ENCODE data around the gene IDH3G.

DNA sequence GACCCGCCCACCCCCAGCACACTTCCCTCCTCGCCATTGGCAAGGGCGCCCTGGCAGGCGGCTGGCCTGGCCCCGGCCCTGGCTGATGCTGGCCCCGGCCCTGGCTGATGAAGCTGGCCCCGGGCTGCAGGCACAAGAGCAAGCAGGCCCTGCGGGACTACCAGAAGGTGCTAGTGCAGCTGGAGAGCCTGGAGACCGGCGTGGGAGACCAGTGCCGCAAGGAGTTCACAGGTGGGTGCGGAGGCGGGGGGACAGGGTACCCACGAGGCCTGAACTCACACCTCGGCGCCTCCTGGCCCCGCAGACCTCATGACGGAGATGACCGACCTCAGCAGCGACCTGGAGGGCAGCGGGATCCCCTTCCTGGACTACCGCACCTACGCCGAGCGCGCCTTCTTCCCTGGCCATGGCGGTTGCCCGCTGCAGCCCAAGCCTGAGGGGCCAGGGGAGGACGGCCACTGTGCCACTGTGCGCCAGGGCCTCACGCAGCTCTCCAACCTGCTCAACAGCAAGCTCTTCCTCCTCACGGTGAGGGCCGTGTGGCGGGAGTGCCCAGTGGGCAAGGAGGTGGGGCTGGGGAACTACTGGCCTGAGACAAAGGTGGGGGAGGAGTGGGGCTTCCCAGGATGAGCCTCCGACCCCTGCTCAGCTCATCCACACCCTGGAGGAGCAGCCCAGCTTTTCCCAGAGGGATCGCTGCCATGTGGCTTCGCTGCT, 19.4 kb downstream of the IDH3G start:
- TF ChIP-seq REST (tag by site-specific recombination; IDR thresholded peaks at IDR 0.05) (no peak), ZNF792 (tag by site-specific recombination; IDR thresholded peaks at IDR 0.05) (no peak), ZSCAN30 (tag by site-specific recombination; IDR thresholded peaks at IDR 0.05) (no peak), ZNF660 (tag by site-specific recombination; IDR thresholded peaks at IDR 0.05) (no peak), ZNF777 (tag by site-specific recombination; IDR thresholded peaks at IDR 0.05; ENCODE audit: borderline replicate concordance) (no peak)
- TF ChIP-seq, protein P1, sequence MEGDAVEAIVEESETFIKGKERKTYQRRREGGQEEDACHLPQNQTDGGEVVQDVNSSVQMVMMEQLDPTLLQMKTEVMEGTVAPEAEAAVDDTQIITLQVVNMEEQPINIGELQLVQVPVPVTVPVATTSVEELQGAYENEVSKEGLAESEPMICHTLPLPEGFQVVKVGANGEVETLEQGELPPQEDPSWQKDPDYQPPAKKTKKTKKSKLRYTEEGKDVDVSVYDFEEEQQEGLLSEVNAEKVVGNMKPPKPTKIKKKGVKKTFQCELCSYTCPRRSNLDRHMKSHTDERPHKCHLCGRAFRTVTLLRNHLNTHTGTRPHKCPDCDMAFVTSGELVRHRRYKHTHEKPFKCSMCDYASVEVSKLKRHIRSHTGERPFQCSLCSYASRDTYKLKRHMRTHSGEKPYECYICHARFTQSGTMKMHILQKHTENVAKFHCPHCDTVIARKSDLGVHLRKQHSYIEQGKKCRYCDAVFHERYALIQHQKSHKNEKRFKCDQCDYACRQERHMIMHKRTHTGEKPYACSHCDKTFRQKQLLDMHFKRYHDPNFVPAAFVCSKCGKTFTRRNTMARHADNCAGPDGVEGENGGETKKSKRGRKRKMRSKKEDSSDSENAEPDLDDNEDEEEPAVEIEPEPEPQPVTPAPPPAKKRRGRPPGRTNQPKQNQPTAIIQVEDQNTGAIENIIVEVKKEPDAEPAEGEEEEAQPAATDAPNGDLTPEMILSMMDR (tag by site-specific recombination; IDR thresholded peaks at IDR 0.05): no peak

All from HEK293 (cell line).